Panc1 (cell line): ENCODE data around the gene DNM3. TPM values are rescaled to one million over a fixed set of nuclear protein-coding genes. Genes with fewer than 3 reads are reported as not detected.

ENCODE experiments used
- ATAC-seq: fragments of 200-7000 bp; cut with Tn5 transposase; 2 replicates; pipeline ENCODE4 v1.9.1; 2020; ENCODE audit warnings: mild to moderate bottlenecking, moderate library complexity
- BruUV-seq: library from RNA; stranded (reverse); fragments of 400-500 nt; replicated peaks from 2 replicates; lab custom pipeline; 2021; lab: Mats Ljungman, UMichigan
- CTCF ChIA-PET: fragments of 300-600 bp; sonication (Branson Sonifier 250); formaldehyde crosslinking; loops from one replicate; lab custom pipeline; 2022; ENCODE audit warnings: antibody characterized with exemption; lab: Charles Lee
- POLR2A ChIA-PET: fragments of 300-600 bp; sonication (Branson Sonifier 250); formaldehyde crosslinking; loops from one replicate; lab custom pipeline; 2022; ENCODE audit warnings: antibody characterized with exemption; lab: Charles Lee
- DNase-seq: peaks from one replicate; pipeline ENCODE4 v3.0.0-alpha.2; 2010; ENCODE audit warnings: low read depth, low spot score
- H3K27ac ChIP-seq: 2 replicates; pipeline ENCODE4 v1.5.1; 2011; ENCODE audit warnings: mild to moderate bottlenecking, low read length, inconsistent platforms
- H3K27me3 ChIP-seq: fragments of 200-500 bp; sonication (Bioruptor generic); 2 replicates; pipeline ENCODE4 v1.6.0; 2014; ENCODE audit warnings: low read length, inconsistent platforms; ENCODE audit not compliant: control insufficient read depth, insufficient read depth
- H3K36me3 ChIP-seq: fragments of 200-500 bp; sonication (Bioruptor generic); 2 replicates; pipeline ENCODE4 v1.5.1; 2014; ENCODE audit warnings: inconsistent platforms, mild to moderate bottlenecking, low read length, moderate library complexity; ENCODE audit not compliant: control insufficient read depth, insufficient read depth
- H3K4me1 ChIP-seq: 2 replicates; pipeline ENCODE4 v1.5.1; 2011; ENCODE audit warnings: inconsistent platforms, mild to moderate bottlenecking, low read length, moderate library complexity; ENCODE audit not compliant: control insufficient read depth, insufficient read depth
- H3K4me3 ChIP-seq, 2 experiments: 2 replicates each; pipeline ENCODE4 v1.5.1; 2011 to 2012; ENCODE audit warnings: low read depth in 2 of 2, low read length in 2 of 2, mild to moderate bottlenecking in 2 of 2, inconsistent platforms in 1 of 2, moderate library complexity in 1 of 2
- H3K9me3 ChIP-seq: fragments of 200-500 bp; sonication (Bioruptor generic); 2 replicates; pipeline ENCODE4 v1.5.1; 2014; ENCODE audit warnings: low read depth, mild to moderate bottlenecking, inconsistent platforms, low read length, moderate library complexity; ENCODE audit not compliant: control insufficient read depth, insufficient read depth
- POLR2AphosphoS5 ChIP-seq: IDR thresholded peaks from 2 replicates; pipeline ENCODE4 v1.6.1; 2012; ENCODE audit warnings: mild to moderate bottlenecking, low read depth, low read length, moderate library complexity
- SIN3A ChIP-seq: IDR thresholded peaks from 2 replicates; pipeline ENCODE4 v1.6.1; 2012; ENCODE audit warnings: low read depth, mild to moderate bottlenecking, low read length, moderate library complexity, borderline replicate concordance; ENCODE audit not compliant: insufficient read depth
- TCF7L2 ChIP-seq: IDR thresholded peaks from 2 replicates; pipeline ENCODE4 v1.6.1; 2011; ENCODE audit warnings: mild to moderate bottlenecking, low read depth, low read length, inconsistent platforms
- in situ Hi-C: cut with HindIII; loops from 2 replicates; pipeline ENCODE4 v1.10.0; 2016; ENCODE audit warnings: low sequenced_read_pairs, low pct_unique_long_range_greater_than_20kb
- intact Hi-C: fragments of 100-400 bp; cut with micrococcal nuclease; formaldehyde crosslinking; loops from one replicate; pipeline ENCODE4 v1.10.0; 2022; ENCODE audit not compliant: unreplicated experiment
- total RNA-seq: library from RNA; stranded (reverse); gene quantifications from one replicate; pipeline ENCODE4 v1.2.1, GENCODE V29; 2021; ENCODE audit not compliant: unreplicated experiment
- TF ChIP-seq, protein P1 (sequence below): fragments of 450-650 bp; IDR thresholded peaks from 2 replicates; pipeline ENCODE4 v1.5.1; 2017; ENCODE audit warnings: mild to moderate bottlenecking
- TF ChIP-seq, protein P2 (sequence below), 2 experiments: IDR thresholded peaks; 2 replicates each; pipeline ENCODE4 v1.6.1; 2011 to 2012; ENCODE audit warnings: low read depth in 2 of 2, control low read depth in 1 of 2, low read length in 1 of 2, mild to moderate bottlenecking in 1 of 2, moderate library complexity in 1 of 2; ENCODE audit not compliant: insufficient read depth in 1 of 2

The DNM3 gene
- total RNA-seq, 1 experiment from 2014 or later, result 0.46 TPM

DNA sequence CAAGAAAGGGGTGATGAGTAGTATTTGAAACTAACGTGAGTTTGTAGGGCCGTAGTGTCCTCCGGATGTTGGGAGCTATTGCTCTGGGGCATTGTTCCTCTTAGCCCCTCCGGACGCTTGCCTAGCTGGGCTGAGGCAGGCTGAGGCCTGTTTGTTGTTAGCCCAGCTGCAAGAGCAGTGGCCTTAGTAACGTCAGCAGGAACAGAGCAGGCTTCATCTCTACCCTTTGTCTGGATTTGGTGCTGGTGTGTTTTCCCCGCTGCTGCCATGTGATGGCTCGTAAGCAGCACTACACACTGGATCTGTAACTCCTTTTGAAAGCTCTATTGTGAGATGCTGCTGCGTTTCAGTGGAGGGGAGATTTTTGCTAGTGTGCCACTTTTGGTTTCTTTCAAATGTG, 57.6 kb downstream of the DNM3 start:
- Histone ChIP-seq H3K27ac (no peak overlapping the region), H3K36me3 (no peaks in the 10 kb centered on the region), H3K27me3 (no peaks in the 10 kb centered on the region), H3K4me3 (no peak overlapping the region), H3K9me3 (no peaks in the 10 kb centered on the region), H3K4me1 (no peaks in the 10 kb centered on the region)
- intact Hi-C loops, result no loop called here
- TF ChIP-seq, protein P1, sequence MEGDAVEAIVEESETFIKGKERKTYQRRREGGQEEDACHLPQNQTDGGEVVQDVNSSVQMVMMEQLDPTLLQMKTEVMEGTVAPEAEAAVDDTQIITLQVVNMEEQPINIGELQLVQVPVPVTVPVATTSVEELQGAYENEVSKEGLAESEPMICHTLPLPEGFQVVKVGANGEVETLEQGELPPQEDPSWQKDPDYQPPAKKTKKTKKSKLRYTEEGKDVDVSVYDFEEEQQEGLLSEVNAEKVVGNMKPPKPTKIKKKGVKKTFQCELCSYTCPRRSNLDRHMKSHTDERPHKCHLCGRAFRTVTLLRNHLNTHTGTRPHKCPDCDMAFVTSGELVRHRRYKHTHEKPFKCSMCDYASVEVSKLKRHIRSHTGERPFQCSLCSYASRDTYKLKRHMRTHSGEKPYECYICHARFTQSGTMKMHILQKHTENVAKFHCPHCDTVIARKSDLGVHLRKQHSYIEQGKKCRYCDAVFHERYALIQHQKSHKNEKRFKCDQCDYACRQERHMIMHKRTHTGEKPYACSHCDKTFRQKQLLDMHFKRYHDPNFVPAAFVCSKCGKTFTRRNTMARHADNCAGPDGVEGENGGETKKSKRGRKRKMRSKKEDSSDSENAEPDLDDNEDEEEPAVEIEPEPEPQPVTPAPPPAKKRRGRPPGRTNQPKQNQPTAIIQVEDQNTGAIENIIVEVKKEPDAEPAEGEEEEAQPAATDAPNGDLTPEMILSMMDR, result no peak
- TF ChIP-seq SIN3A (no peak), TCF7L2 (no peak), POLR2AphosphoS5 (no peak)
- TF ChIP-seq, protein P2, sequence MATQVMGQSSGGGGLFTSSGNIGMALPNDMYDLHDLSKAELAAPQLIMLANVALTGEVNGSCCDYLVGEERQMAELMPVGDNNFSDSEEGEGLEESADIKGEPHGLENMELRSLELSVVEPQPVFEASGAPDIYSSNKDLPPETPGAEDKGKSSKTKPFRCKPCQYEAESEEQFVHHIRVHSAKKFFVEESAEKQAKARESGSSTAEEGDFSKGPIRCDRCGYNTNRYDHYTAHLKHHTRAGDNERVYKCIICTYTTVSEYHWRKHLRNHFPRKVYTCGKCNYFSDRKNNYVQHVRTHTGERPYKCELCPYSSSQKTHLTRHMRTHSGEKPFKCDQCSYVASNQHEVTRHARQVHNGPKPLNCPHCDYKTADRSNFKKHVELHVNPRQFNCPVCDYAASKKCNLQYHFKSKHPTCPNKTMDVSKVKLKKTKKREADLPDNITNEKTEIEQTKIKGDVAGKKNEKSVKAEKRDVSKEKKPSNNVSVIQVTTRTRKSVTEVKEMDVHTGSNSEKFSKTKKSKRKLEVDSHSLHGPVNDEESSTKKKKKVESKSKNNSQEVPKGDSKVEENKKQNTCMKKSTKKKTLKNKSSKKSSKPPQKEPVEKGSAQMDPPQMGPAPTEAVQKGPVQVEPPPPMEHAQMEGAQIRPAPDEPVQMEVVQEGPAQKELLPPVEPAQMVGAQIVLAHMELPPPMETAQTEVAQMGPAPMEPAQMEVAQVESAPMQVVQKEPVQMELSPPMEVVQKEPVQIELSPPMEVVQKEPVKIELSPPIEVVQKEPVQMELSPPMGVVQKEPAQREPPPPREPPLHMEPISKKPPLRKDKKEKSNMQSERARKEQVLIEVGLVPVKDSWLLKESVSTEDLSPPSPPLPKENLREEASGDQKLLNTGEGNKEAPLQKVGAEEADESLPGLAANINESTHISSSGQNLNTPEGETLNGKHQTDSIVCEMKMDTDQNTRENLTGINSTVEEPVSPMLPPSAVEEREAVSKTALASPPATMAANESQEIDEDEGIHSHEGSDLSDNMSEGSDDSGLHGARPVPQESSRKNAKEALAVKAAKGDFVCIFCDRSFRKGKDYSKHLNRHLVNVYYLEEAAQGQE (IDR thresholded peaks at IDR 0.05; ENCODE audit: insufficient read depth in 1 of 2, low read depth in 2 of 2, low read length in 1 of 2), result no peak
- ChIA-PET CTCF (no interaction called here), POLR2A (no interaction called here)
- DNase-seq, result no peak
- BruUV-seq, result no TSS peak
- in situ Hi-C loops, result no loop called here
- ATAC-seq, result no peak

DNA sequence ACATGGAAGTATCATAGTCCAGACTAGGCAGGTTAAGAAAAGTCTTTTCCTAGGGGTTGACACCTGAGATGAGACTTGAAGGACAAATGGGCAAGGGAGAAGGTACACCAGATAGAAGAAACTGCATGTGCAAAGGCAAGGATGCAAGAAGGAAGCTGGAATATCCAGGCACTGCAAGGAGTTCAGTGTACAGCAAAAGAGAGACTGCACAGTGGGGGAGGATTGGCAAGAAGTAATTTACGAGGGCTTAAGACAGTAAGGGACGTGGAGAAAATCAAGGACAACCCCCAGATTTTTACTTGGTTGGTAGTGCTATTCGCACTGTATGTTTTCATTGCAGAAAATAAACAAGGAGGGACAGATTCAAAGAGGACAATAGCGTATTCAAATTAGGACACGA, 58.5 kb downstream of the DNM3 start:
- Histone ChIP-seq H3K9me3 (no peaks in the 10 kb centered on the region), H3K27ac (no peak overlapping the region), H3K27me3 (no peaks in the 10 kb centered on the region), H3K4me3 (no peak overlapping the region), H3K36me3 (no peaks in the 10 kb centered on the region), H3K4me1 (no peaks in the 10 kb centered on the region)
- BruUV-seq, result no TSS peak
- DNase-seq (no peak), ATAC-seq (no peak)
- TF ChIP-seq, protein P2 (IDR thresholded peaks at IDR 0.05; ENCODE audit: insufficient read depth in 1 of 2, low read depth in 2 of 2, low read length in 1 of 2), result no peak
- TF ChIP-seq SIN3A (no peak), TCF7L2 (no peak), POLR2AphosphoS5 (no peak)
- TF ChIP-seq, protein P1, result no peak
- POLR2A ChIA-PET, result no interaction called here
- in situ Hi-C loops (no loop called here), intact Hi-C loops (no loop called here)
- CTCF ChIA-PET, result interaction anchor here (0.6 kb wide), 1 partner anchor 30 kb away, joined by 3 read pairs; no protein-coding TSS in a partner anchor
